Measurements from ENCODE around the gene UNC93B1.

DNA sequence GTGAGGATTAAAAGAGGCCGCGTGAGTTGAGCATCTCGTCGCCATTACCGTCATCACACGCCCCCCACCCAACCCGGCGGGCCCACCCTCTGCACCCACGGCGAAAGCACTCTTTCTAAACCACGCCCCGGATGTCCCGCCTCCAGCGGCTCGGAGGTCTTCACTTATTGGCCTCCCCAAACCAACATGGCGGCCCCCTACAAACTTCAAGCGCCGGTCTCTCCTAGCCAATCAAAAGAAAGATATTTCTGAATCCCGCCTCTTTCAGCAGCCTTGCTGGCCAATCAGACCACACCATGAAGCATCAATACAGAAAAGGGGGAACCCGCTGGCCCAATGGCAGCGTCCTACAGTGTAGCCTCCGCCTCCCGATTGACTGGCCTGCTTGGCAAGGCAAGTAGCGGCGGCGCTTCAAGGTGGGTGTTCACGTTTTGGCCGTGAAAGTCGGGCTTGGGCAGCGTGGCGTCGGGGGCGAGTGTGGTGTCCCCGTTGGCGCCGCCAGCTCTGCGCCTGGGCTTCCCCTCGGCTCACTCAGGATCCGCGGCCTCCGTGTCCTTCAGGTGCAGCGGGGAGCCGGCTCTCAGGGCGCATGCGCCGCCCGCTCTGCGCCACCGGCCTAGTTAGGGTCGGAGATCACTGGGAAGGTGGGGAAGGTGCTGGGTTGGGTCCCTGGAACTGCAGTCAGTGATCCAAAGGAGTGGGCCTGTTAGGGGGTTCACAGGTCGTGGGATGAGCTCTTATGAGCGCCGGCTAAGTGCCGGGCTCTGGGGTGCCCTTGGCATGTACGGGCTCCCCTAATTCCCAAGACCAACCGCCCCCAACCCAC lies 26.6 kb upstream of the UNC93B1 start, which contains the start of gene NDUFS8:
- TF ChIP-seq, protein P1, sequence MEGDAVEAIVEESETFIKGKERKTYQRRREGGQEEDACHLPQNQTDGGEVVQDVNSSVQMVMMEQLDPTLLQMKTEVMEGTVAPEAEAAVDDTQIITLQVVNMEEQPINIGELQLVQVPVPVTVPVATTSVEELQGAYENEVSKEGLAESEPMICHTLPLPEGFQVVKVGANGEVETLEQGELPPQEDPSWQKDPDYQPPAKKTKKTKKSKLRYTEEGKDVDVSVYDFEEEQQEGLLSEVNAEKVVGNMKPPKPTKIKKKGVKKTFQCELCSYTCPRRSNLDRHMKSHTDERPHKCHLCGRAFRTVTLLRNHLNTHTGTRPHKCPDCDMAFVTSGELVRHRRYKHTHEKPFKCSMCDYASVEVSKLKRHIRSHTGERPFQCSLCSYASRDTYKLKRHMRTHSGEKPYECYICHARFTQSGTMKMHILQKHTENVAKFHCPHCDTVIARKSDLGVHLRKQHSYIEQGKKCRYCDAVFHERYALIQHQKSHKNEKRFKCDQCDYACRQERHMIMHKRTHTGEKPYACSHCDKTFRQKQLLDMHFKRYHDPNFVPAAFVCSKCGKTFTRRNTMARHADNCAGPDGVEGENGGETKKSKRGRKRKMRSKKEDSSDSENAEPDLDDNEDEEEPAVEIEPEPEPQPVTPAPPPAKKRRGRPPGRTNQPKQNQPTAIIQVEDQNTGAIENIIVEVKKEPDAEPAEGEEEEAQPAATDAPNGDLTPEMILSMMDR (IDR thresholded peaks at IDR 0.05; ENCODE audit: control extremely low read depth in 1 of 3, insufficient read depth in 1 of 3, low read depth in 1 of 3, low read length in 3 of 3) = no peak
- TF ChIP-seq SIN3A (conservative IDR thresholded peaks at IDR 0.05 in 1 of 2, IDR thresholded peaks at IDR 0.05 in 1 of 2; ENCODE audit: low read depth in 1 of 2, low read length in 2 of 2) = no peak; a peak in 1 of 4 replicates
- TF ChIP-seq EP300 (IDR thresholded peaks at IDR 0.05; ENCODE audit: borderline replicate concordance in 1 of 2, low read depth in 2 of 2, low read length in 2 of 2) = no peak
- TF ChIP-seq CEBPB (IDR thresholded peaks at IDR 0.05; ENCODE audit: low read depth, low read length) = no peak

Measured in H1 (cell line).